ENCODE measurements around the gene ENKD1.

The ENKD1 gene, protein sequence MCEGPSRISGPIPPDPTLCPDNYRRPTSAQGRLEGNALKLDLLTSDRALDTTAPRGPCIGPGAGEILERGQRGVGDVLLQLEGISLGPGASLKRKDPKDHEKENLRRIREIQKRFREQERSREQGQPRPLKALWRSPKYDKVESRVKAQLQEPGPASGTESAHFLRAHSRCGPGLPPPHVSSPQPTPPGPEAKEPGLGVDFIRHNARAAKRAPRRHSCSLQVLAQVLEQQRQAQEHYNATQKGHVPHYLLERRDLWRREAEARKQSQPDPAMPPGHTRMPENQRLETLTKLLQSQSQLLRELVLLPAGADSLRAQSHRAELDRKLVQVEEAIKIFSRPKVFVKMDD

GRCh38 chr16:67666559-67667452 is at the start of gene ENKD1, which contains the start of gene C16orf86:
TSS of gene ENKD1 (minus strand) at chr16:67666750. CDS start at chr16:67666442, 308 bp downstream.
TSS of gene C16orf86 (plus strand) at chr16:67666814. CDS start at chr16:67666971, 157 bp downstream.
- H3K27ac ChIP-seq (ENCODE audit: low read length), result no peak within 1 kb of the TSS
- H3K36me3 ChIP-seq (ENCODE audit: control insufficient read depth, low read depth, low read length), result no peaks in the 10 kb centered on the region
- peaks cover 9% of the 10 kb centered on the region for H3K4me1 ChIP-seq (ENCODE audit: control insufficient read depth, low read depth, low read length)
- peak within 1 kb of the TSS; percentile 29 for H3K9ac ChIP-seq (ENCODE audit: low read length)
- peak within 1 kb of the TSS; percentile 64 for H3K4me3 ChIP-seq (ENCODE audit: low read length)
- H3K27me3 ChIP-seq (ENCODE audit: control insufficient read depth, insufficient read depth, low read length), result peaks cover 10% of the 10 kb centered on the region
- no peaks in the 10 kb centered on the region for H3K9me3 ChIP-seq (ENCODE audit: control insufficient read depth, low read depth, low read length)

- H3K27me3 ChIP-seq (ENCODE audit: control insufficient read depth, insufficient read depth, low read length), result no peaks in the 10 kb centered on the region
- no peak overlapping the region for H3K9ac ChIP-seq (ENCODE audit: low read length)
- no peaks in the 10 kb centered on the region for H3K9me3 ChIP-seq (ENCODE audit: control insufficient read depth, low read depth, low read length)
- no peaks in the 10 kb centered on the region for H3K36me3 ChIP-seq (ENCODE audit: control insufficient read depth, low read depth, low read length)
- H3K4me1 ChIP-seq (ENCODE audit: control insufficient read depth, low read depth, low read length), result peaks cover 14% of the 10 kb centered on the region
- no peak overlapping the region for H3K27ac ChIP-seq (ENCODE audit: low read length)
- H3K4me3 ChIP-seq (ENCODE audit: low read length), result no peak overlapping the region
Measured at GRCh38 chr16:67716097-67716496, 49.5 kb upstream of the ENKD1 start.

DNA sequence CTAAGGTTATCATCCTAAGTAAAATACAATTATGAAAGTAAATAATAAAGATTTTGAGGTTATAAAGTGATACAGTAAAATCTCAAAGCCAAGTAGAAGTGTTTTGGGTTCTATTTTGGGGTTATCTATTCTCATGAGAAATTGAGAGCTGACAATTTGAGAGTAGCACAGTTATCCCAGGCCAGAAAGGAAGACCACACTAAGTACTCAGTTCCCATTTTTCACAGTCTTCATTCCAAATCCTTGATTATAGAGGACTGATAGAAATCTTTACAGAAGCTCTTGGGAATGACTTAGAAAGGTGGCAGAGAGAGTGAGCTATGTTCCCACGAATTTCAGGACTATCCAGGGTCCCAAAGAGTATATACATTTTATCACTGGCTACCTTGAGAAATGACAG is 48.0 kb upstream of the ENKD1 start:
- no peak overlapping the region for H3K27ac ChIP-seq (ENCODE audit: low read length)

GRCh38 chr16:67713647-67714273 is 47.2 kb upstream of the ENKD1 start:
- Histone ChIP-seq H3K36me3 (ENCODE audit: control insufficient read depth, low read depth, low read length) (no peaks in the 10 kb centered on the region), H3K9me3 (ENCODE audit: control insufficient read depth, low read depth, low read length) (no peaks in the 10 kb centered on the region), H3K27me3 (ENCODE audit: control insufficient read depth, insufficient read depth, low read length) (no peaks in the 10 kb centered on the region), H3K4me3 (ENCODE audit: low read length) (no peak overlapping the region), H3K27ac (ENCODE audit: low read length) (no peak overlapping the region), H3K4me1 (ENCODE audit: control insufficient read depth, low read depth, low read length) (peaks cover 10% of the 10 kb centered on the region), H3K9ac (ENCODE audit: low read length) (no peak overlapping the region)

More for the DNA sequence above, 48.0 kb upstream of the ENKD1 start:
- Histone ChIP-seq H3K27me3 (ENCODE audit: control insufficient read depth, insufficient read depth, low read length) (no peaks in the 10 kb centered on the region), H3K9me3 (ENCODE audit: control insufficient read depth, low read depth, low read length) (no peaks in the 10 kb centered on the region), H3K36me3 (ENCODE audit: control insufficient read depth, low read depth, low read length) (no peaks in the 10 kb centered on the region), H3K4me3 (ENCODE audit: low read length) (no peak overlapping the region), H3K4me1 (ENCODE audit: control insufficient read depth, low read depth, low read length) (peaks cover 12% of the 10 kb centered on the region), H3K9ac (ENCODE audit: low read length) (no peak overlapping the region)

- H3K27ac ChIP-seq (ENCODE audit: low read length), result no peak overlapping the region
- no peaks in the 10 kb centered on the region for H3K27me3 ChIP-seq (ENCODE audit: control insufficient read depth, insufficient read depth, low read length)
- peaks cover 3% of the 10 kb centered on the region for H3K4me1 ChIP-seq (ENCODE audit: control insufficient read depth, low read depth, low read length)
- no peaks in the 10 kb centered on the region for H3K9me3 ChIP-seq (ENCODE audit: control insufficient read depth, low read depth, low read length)
- H3K9ac ChIP-seq (ENCODE audit: low read length), result no peak overlapping the region
- H3K4me3 ChIP-seq (ENCODE audit: low read length), result no peak overlapping the region
- H3K36me3 ChIP-seq (ENCODE audit: control insufficient read depth, low read depth, low read length), result no peaks in the 10 kb centered on the region
Measured at GRCh38 chr16:67710607-67711006, 44.1 kb upstream of the ENKD1 start.

DNA sequence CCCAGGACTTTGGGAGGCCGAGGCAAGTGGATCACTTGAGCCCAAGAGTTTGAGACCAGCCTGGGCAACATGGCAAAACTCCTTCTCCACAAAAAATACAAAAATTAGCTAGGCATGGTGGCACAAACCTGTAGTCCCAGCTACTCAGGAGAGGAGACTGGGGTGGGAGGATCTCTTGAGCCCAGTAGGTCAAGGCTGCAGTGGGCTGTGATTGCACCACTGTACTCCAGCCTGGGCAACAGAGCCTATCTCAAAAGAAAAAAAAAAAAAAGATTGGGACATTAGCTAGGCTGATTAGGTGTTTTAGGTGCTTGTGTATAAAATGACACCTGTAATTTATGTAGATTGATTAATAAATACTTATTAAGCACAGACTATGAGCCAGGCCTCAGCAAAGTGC is 42.5 kb upstream of the ENKD1 start:
- Histone ChIP-seq H3K27ac (ENCODE audit: low read length) (no peak overlapping the region), H3K9ac (ENCODE audit: low read length) (no peak overlapping the region), H3K27me3 (ENCODE audit: control insufficient read depth, insufficient read depth, low read length) (no peaks in the 10 kb centered on the region), H3K4me3 (ENCODE audit: low read length) (no peak overlapping the region), H3K9me3 (ENCODE audit: control insufficient read depth, low read depth, low read length) (no peaks in the 10 kb centered on the region), H3K4me1 (ENCODE audit: control insufficient read depth, low read depth, low read length) (peaks cover 3% of the 10 kb centered on the region), H3K36me3 (ENCODE audit: control insufficient read depth, low read depth, low read length) (no peaks in the 10 kb centered on the region)

- H3K9me3 ChIP-seq (ENCODE audit: control insufficient read depth, low read depth, low read length), result no peaks in the 10 kb centered on the region
- H3K9ac ChIP-seq (ENCODE audit: low read length), result no peak overlapping the region
- H3K4me3 ChIP-seq (ENCODE audit: low read length), result no peak overlapping the region
- H3K4me1 ChIP-seq (ENCODE audit: control insufficient read depth, low read depth, low read length), result no peaks in the 10 kb centered on the region
- H3K27ac ChIP-seq (ENCODE audit: low read length), result no peak overlapping the region
- no peaks in the 10 kb centered on the region for H3K36me3 ChIP-seq (ENCODE audit: control insufficient read depth, low read depth, low read length)
- H3K27me3 ChIP-seq (ENCODE audit: control insufficient read depth, insufficient read depth, low read length), result no peaks in the 10 kb centered on the region
Measured at GRCh38 chr16:67708368-67708771, 41.8 kb upstream of the ENKD1 start.

DNA sequence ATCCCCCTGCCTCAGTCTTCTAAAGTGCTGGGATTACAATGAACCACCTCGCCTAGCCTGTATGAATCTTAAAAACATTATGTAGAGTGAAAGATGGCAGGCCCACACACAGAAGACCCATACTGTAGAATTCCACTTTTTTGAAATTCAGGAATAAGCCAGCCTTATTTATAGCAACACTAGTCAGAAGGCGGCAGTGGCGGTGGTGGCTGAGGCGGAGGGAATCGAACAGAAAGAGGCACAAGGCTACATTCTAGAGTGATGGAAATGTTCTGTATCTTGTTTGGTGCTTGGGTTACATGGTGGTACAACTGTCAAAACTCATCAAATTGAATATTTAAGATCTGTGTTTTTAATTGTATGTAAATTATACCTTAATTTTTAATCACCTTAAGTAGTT is 41.2 kb upstream of the ENKD1 start:
- Histone ChIP-seq H3K9me3 (ENCODE audit: control insufficient read depth, low read depth, low read length) (no peaks in the 10 kb centered on the region), H3K4me3 (ENCODE audit: low read length) (no peak overlapping the region), H3K36me3 (ENCODE audit: control insufficient read depth, low read depth, low read length) (no peaks in the 10 kb centered on the region), H3K27ac (ENCODE audit: low read length) (no peak overlapping the region), H3K27me3 (ENCODE audit: control insufficient read depth, insufficient read depth, low read length) (no peaks in the 10 kb centered on the region), H3K9ac (ENCODE audit: low read length) (no peak overlapping the region), H3K4me1 (ENCODE audit: control insufficient read depth, low read depth, low read length) (no peaks in the 10 kb centered on the region)

GRCh38 chr16:67707210-67707609 is 40.7 kb upstream of the ENKD1 start:
- Histone ChIP-seq H3K9ac (ENCODE audit: low read length) (no peak overlapping the region), H3K36me3 (ENCODE audit: control insufficient read depth, low read depth, low read length) (no peaks in the 10 kb centered on the region), H3K27ac (ENCODE audit: low read length) (no peak overlapping the region), H3K9me3 (ENCODE audit: control insufficient read depth, low read depth, low read length) (no peaks in the 10 kb centered on the region), H3K4me1 (ENCODE audit: control insufficient read depth, low read depth, low read length) (no peaks in the 10 kb centered on the region), H3K27me3 (ENCODE audit: control insufficient read depth, insufficient read depth, low read length) (no peaks in the 10 kb centered on the region), H3K4me3 (ENCODE audit: low read length) (no peak overlapping the region)

DNA sequence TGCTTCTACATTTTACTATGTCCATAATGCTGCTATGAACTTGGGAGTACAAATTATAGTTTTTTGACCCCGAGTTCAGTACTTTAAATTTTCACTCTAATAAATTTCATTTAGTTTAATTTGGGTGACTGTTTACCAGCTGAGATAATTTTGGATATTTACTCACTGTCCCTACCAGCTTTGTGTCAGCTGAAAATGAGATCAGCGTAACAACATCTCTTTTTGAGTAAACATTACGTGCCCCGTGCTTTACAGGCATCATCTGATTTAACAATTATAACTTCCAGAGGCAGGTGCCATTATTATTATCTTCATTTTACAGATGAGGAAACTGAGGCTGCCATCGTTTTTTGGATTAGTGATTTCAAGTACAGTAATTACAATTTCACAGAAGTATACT is 37.6 kb upstream of the ENKD1 start:
- no peaks in the 10 kb centered on the region for H3K36me3 ChIP-seq (ENCODE audit: control insufficient read depth, low read depth, low read length)
- H3K9ac ChIP-seq (ENCODE audit: low read length), result no peak overlapping the region
- no peaks in the 10 kb centered on the region for H3K27me3 ChIP-seq (ENCODE audit: control insufficient read depth, insufficient read depth, low read length)
- H3K27ac ChIP-seq (ENCODE audit: low read length), result no peak overlapping the region
- H3K9me3 ChIP-seq (ENCODE audit: control insufficient read depth, low read depth, low read length), result no peaks in the 10 kb centered on the region
- no peak overlapping the region for H3K4me3 ChIP-seq (ENCODE audit: low read length)
- no peaks in the 10 kb centered on the region for H3K4me1 ChIP-seq (ENCODE audit: control insufficient read depth, low read depth, low read length)

- Histone ChIP-seq H3K36me3 (ENCODE audit: control insufficient read depth, low read depth, low read length) (no peaks in the 10 kb centered on the region), H3K4me3 (ENCODE audit: low read length) (no peak overlapping the region), H3K9ac (ENCODE audit: low read length) (no peak overlapping the region), H3K27ac (ENCODE audit: low read length) (no peak overlapping the region), H3K27me3 (ENCODE audit: control insufficient read depth, insufficient read depth, low read length) (no peaks in the 10 kb centered on the region), H3K4me1 (ENCODE audit: control insufficient read depth, low read depth, low read length) (no peaks in the 10 kb centered on the region), H3K9me3 (ENCODE audit: control insufficient read depth, low read depth, low read length) (no peaks in the 10 kb centered on the region)
Measured at GRCh38 chr16:67703626-67704025, 37.1 kb upstream of the ENKD1 start.
